ENCODE measurements around the gene IFRD2. TPM values are rescaled to one million over a fixed set of nuclear protein-coding genes. Genes with fewer than 3 reads are reported as not detected.
A peak's percentile ranks its signal among the peaks of the same experiment; 100 is the strongest.

Gene IFRD2
- total and polyA plus RNA-seq, 2 of the 13 experiments (the other 11 are each of a cell fraction or from before 2014, with no cell fraction given), result 32.8 to 96.1 TPM

DNA sequence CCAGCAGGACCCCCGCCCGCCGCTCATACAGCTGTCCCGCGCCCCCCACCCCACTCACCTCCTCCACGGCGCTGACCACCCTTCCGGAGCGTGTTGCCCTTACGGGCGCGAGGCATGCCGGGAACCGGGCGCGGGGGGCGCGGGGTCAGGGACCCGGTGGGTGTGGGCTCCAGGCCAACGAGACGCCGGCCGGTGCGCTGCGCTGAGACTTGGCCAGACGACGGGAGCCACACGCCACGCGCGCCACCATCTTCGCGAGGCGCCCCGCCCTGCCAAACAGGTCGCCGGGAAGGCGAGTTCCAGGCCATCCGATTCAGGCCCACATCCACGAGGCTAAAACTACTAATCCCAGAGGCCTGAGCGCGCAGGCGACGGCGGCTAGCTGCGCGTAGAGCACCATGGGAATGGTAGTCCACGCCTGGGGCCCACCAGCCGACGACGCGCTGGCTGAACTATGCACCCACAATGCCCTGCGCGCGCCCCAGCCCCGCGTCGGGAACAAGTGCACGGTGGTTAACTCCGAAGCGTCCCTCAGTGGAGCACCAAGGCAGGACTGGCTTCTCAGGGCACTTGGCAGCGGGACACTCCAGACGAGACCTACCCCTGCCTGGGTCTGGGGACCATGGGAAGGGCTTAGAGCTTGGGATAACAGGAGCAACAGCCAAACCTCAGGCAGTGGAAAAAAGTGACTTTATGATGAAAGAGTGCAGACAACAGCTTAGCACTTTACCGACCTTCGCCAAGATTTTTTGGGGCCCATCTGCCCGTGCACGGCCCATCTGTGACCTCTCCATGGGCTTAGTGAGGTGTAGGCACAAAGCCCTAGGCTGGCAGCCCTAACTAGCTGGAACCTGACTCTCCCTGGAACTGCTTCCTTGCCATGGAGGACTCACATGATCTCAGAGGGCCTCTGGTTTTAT lies at the start of gene IFRD2 (continued):
- no peak for TF ChIP-seq NAIF1 (CRISPR knock-in tag; IDR thresholded peaks at IDR 0.05; ENCODE audit: borderline replicate concordance)
- 0 out of 2 replicates have a peak, but pooled peaks have one; percentile 52 for TF ChIP-seq ZNF713 (CRISPR knock-in tag; IDR thresholded peaks at IDR 0.05)
- no peak; the same call in 1 of the 2 replicates for TF ChIP-seq ZMYM3 (CRISPR knock-in tag; IDR thresholded peaks at IDR 0.05)
- no peak for TF ChIP-seq PAF1 (CRISPR knock-in tag; IDR thresholded peaks at IDR 0.05)
- no peak for TF ChIP-seq AGO2 (optimal IDR thresholded peaks at IDR 0.05; ENCODE audit: low read depth, low read length)
- TF ChIP-seq, protein P1, sequence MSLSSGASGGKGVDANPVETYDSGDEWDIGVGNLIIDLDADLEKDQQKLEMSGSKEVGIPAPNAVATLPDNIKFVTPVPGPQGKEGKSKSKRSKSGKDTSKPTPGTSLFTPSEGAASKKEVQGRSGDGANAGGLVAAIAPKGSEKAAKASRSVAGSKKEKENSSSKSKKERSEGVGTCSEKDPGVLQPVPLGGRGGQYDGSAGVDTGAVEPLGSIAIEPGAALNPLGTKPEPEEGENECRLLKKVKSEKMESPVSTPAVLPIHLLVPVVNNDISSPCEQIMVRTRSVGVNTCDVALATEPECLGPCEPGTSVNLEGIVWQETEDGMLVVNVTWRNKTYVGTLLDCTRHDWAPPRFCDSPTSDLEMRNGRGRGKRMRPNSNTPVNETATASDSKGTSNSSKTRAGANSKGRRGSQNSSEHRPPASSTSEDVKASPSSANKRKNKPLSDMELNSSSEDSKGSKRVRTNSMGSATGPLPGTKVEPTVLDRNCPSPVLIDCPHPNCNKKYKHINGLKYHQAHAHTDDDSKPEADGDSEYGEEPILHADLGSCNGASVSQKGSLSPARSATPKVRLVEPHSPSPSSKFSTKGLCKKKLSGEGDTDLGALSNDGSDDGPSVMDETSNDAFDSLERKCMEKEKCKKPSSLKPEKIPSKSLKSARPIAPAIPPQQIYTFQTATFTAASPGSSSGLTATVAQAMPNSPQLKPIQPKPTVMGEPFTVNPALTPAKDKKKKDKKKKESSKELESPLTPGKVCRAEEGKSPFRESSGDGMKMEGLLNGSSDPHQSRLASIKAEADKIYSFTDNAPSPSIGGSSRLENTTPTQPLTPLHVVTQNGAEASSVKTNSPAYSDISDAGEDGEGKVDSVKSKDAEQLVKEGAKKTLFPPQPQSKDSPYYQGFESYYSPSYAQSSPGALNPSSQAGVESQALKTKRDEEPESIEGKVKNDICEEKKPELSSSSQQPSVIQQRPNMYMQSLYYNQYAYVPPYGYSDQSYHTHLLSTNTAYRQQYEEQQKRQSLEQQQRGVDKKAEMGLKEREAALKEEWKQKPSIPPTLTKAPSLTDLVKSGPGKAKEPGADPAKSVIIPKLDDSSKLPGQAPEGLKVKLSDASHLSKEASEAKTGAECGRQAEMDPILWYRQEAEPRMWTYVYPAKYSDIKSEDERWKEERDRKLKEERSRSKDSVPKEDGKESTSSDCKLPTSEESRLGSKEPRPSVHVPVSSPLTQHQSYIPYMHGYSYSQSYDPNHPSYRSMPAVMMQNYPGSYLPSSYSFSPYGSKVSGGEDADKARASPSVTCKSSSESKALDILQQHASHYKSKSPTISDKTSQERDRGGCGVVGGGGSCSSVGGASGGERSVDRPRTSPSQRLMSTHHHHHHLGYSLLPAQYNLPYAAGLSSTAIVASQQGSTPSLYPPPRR (CRISPR knock-in tag; IDR thresholded peaks at IDR 0.05; ENCODE audit: borderline replicate concordance), result no peak
- TF ChIP-seq, protein P2, sequence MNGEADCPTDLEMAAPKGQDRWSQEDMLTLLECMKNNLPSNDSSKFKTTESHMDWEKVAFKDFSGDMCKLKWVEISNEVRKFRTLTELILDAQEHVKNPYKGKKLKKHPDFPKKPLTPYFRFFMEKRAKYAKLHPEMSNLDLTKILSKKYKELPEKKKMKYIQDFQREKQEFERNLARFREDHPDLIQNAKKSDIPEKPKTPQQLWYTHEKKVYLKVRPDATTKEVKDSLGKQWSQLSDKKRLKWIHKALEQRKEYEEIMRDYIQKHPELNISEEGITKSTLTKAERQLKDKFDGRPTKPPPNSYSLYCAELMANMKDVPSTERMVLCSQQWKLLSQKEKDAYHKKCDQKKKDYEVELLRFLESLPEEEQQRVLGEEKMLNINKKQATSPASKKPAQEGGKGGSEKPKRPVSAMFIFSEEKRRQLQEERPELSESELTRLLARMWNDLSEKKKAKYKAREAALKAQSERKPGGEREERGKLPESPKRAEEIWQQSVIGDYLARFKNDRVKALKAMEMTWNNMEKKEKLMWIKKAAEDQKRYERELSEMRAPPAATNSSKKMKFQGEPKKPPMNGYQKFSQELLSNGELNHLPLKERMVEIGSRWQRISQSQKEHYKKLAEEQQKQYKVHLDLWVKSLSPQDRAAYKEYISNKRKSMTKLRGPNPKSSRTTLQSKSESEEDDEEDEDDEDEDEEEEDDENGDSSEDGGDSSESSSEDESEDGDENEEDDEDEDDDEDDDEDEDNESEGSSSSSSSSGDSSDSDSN (CRISPR knock-in tag; IDR thresholded peaks at IDR 0.05), result peak; percentile 41
- no peak for TF ChIP-seq ZNF160 (CRISPR knock-in tag; IDR thresholded peaks at IDR 0.05)
- TF ChIP-seq, protein P3, sequence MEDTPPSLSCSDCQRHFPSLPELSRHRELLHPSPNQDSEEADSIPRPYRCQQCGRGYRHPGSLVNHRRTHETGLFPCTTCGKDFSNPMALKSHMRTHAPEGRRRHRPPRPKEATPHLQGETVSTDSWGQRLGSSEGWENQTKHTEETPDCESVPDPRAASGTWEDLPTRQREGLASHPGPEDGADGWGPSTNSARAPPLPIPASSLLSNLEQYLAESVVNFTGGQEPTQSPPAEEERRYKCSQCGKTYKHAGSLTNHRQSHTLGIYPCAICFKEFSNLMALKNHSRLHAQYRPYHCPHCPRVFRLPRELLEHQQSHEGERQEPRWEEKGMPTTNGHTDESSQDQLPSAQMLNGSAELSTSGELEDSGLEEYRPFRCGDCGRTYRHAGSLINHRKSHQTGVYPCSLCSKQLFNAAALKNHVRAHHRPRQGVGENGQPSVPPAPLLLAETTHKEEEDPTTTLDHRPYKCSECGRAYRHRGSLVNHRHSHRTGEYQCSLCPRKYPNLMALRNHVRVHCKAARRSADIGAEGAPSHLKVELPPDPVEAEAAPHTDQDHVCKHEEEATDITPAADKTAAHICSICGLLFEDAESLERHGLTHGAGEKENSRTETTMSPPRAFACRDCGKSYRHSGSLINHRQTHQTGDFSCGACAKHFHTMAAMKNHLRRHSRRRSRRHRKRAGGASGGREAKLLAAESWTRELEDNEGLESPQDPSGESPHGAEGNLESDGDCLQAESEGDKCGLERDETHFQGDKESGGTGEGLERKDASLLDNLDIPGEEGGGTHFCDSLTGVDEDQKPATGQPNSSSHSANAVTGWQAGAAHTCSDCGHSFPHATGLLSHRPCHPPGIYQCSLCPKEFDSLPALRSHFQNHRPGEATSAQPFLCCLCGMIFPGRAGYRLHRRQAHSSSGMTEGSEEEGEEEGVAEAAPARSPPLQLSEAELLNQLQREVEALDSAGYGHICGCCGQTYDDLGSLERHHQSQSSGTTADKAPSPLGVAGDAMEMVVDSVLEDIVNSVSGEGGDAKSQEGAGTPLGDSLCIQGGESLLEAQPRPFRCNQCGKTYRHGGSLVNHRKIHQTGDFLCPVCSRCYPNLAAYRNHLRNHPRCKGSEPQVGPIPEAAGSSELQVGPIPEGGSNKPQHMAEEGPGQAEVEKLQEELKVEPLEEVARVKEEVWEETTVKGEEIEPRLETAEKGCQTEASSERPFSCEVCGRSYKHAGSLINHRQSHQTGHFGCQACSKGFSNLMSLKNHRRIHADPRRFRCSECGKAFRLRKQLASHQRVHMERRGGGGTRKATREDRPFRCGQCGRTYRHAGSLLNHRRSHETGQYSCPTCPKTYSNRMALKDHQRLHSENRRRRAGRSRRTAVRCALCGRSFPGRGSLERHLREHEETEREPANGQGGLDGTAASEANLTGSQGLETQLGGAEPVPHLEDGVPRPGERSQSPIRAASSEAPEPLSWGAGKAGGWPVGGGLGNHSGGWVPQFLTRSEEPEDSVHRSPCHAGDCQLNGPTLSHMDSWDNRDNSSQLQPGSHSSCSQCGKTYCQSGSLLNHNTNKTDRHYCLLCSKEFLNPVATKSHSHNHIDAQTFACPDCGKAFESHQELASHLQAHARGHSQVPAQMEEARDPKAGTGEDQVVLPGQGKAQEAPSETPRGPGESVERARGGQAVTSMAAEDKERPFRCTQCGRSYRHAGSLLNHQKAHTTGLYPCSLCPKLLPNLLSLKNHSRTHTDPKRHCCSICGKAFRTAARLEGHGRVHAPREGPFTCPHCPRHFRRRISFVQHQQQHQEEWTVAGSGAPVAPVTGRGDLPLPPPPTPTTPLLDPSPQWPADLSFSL (CRISPR knock-in tag; IDR thresholded peaks at IDR 0.05), result no peak
- TF ChIP-seq POLR2AphosphoS5 (IDR thresholded peaks at IDR 0.05; ENCODE audit: low read depth, low read length), result peak; percentile 86
- no peak for TF ChIP-seq CC2D1A (CRISPR knock-in tag; IDR thresholded peaks at IDR 0.05)
- TF ChIP-seq, protein P4, sequence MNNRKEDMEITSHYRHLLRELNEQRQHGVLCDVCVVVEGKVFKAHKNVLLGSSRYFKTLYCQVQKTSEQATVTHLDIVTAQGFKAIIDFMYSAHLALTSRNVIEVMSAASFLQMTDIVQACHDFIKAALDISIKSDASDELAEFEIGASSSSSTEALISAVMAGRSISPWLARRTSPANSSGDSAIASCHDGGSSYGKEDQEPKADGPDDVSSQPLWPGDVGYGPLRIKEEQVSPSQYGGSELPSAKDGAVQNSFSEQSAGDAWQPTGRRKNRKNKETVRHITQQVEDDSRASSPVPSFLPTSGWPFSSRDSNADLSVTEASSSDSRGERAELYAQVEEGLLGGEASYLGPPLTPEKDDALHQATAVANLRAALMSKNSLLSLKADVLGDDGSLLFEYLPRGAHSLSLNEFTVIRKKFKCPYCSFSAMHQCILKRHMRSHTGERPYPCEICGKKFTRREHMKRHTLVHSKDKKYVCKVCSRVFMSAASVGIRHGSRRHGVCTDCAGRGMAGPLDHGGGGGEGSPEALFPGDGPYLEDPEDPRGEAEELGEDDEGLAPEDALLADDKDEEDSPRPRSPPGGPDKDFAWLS (CRISPR knock-in tag; IDR thresholded peaks at IDR 0.05; ENCODE audit: borderline replicate concordance), result no peak

All from HepG2 (cell line).